Measurements from ENCODE around the gene FUCA2.

The FUCA2 gene

DNA sequence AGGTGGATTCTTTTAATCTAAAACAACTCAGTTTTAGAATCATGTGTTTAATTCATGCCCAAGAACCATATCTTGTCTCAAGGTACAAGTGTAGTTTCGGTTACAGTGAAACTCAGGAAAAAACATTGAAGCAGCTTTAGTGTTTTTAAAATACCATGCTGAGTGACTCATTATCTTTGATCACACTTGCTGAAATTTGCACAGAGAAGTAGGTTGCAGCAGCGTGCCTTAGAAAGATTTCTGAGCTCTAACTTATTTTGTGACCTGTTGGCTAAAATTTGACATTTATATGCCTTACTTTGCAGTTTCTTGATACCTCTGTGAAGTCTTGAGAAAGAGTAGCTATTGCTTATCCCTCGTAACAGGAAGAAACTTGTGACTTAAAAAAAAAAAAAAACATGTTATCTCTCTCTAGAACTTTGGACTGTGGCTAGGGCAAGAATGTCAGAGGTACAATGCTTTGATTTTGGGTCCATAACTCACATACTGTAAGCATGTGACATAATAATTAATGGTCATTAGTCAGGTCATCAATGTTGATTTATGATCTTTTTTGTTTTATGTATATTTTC, 34.5 kb upstream of the FUCA2 start:
- Histone ChIP-seq H3F3A (ENCODE audit: control insufficient read depth, insufficient read depth) (no peaks in the 10 kb centered on the region), H3K79me2 (ENCODE audit: control insufficient read depth, low read length) (no peaks in the 10 kb centered on the region), H3K4me3 (ENCODE audit: low read length) (no peak overlapping the region), H3K9me2 (replicated peaks; ENCODE audit: control insufficient read depth, low read length) (no peaks in the 10 kb centered on the region), H3K4me1 (ENCODE audit: control insufficient read depth, low read length) (no peaks in the 10 kb centered on the region), H3K27ac (ENCODE audit: low read depth, low read length) (no peak overlapping the region), H3K9me3 (ENCODE audit: control insufficient read depth, insufficient read depth, low read length) (no peaks in the 10 kb centered on the region), H3K27me3 (ENCODE audit: control insufficient read depth, low read length) (no peaks in the 10 kb centered on the region), H3K4me2 (ENCODE audit: low read length) (no peak overlapping the region), H4K20me1 (ENCODE audit: control insufficient read depth, insufficient read depth, low read depth, low read length) (no peaks in the 10 kb centered on the region), H3K36me3 (ENCODE audit: control insufficient read depth, low read length) (no peaks in the 10 kb centered on the region)
- TF ChIP-seq, protein P1, sequence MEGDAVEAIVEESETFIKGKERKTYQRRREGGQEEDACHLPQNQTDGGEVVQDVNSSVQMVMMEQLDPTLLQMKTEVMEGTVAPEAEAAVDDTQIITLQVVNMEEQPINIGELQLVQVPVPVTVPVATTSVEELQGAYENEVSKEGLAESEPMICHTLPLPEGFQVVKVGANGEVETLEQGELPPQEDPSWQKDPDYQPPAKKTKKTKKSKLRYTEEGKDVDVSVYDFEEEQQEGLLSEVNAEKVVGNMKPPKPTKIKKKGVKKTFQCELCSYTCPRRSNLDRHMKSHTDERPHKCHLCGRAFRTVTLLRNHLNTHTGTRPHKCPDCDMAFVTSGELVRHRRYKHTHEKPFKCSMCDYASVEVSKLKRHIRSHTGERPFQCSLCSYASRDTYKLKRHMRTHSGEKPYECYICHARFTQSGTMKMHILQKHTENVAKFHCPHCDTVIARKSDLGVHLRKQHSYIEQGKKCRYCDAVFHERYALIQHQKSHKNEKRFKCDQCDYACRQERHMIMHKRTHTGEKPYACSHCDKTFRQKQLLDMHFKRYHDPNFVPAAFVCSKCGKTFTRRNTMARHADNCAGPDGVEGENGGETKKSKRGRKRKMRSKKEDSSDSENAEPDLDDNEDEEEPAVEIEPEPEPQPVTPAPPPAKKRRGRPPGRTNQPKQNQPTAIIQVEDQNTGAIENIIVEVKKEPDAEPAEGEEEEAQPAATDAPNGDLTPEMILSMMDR (IDR thresholded peaks at IDR 0.05; ENCODE audit: low read depth, low read length, poor library complexity, severe bottlenecking) = no peak
- TF ChIP-seq EZH2phosphoT487 (IDR thresholded peaks at IDR 0.05; ENCODE audit: borderline replicate concordance, low read length) = no peak

DNA sequence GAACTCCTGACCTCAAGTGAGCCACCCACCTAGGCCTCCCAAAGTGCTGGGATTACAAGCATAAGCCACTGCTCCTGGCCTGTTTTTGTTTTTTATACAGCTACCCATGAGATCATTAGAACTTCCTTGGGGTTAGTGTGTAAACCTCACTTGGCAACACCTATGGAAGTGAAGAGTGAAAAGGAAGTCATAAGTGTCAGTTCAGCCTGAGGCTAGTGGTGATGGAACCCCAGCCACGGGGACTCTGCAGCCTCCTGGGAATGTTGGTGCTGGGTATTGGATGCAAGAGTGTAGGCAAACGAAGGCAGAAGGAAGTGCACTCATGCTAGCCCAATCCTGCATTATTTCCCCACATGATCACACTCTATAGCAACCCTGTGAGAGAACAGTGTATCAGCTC, 33.6 kb upstream of the FUCA2 start:
- TF ChIP-seq, protein P1 (IDR thresholded peaks at IDR 0.05; ENCODE audit: low read depth, low read length, poor library complexity, severe bottlenecking) = no peak
- TF ChIP-seq EZH2phosphoT487 (IDR thresholded peaks at IDR 0.05; ENCODE audit: borderline replicate concordance, low read length) = no peak
- Histone ChIP-seq H3K9me3 (ENCODE audit: control insufficient read depth, insufficient read depth, low read length) (no peaks in the 10 kb centered on the region), H3K27me3 (ENCODE audit: control insufficient read depth, low read length) (no peaks in the 10 kb centered on the region), H3K36me3 (ENCODE audit: control insufficient read depth, low read length) (no peaks in the 10 kb centered on the region), H3K79me2 (ENCODE audit: control insufficient read depth, low read length) (no peaks in the 10 kb centered on the region), H3K9me2 (replicated peaks; ENCODE audit: control insufficient read depth, low read length) (no peaks in the 10 kb centered on the region), H3F3A (ENCODE audit: control insufficient read depth, insufficient read depth) (no peaks in the 10 kb centered on the region), H3K4me2 (ENCODE audit: low read length) (no peak overlapping the region), H4K20me1 (ENCODE audit: control insufficient read depth, insufficient read depth, low read depth, low read length) (no peaks in the 10 kb centered on the region), H3K4me1 (ENCODE audit: control insufficient read depth, low read length) (no peaks in the 10 kb centered on the region), H3K27ac (ENCODE audit: low read depth, low read length) (no peak overlapping the region), H3K4me3 (ENCODE audit: low read length) (no peak overlapping the region)

DNA sequence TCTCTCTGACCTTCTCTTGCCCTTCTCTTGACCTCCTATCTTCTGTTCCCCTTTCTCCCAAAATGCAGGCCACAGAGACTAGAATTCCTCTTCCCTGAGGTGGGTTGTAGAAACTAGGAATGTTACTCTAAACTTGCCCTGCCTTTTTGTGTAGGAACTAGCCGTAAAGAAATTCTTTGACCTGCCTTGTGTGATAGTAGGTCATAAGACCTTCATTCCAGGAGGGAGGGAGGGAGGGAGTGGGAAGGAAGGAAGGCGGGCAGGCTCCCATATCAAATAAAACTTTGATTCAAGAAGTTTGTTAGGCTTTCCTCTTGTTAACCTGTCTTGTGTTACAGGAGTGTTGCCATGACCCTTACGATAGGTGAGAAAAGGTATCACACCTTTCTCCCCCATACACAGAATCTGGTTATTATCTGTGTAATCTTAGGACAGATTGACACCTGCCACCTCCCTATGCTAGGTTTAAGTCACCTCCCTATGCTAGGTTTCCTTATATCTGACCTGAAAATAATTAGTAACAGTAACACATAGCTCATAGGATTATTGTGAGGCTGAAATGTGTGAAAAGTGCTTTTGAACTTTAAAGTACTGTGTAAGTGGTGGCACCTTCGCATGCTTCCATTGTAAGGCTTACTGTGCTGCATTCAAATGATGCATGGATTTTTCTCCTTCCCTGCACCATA, 32.6 kb upstream of the FUCA2 start:
- Histone ChIP-seq H4K20me1 (ENCODE audit: control insufficient read depth, insufficient read depth, low read depth, low read length) (no peaks in the 10 kb centered on the region), H3K4me3 (ENCODE audit: low read length) (no peak overlapping the region), H3K36me3 (ENCODE audit: control insufficient read depth, low read length) (no peaks in the 10 kb centered on the region), H3K4me2 (ENCODE audit: low read length) (no peak overlapping the region), H3F3A (ENCODE audit: control insufficient read depth, insufficient read depth) (no peaks in the 10 kb centered on the region), H3K79me2 (ENCODE audit: control insufficient read depth, low read length) (no peaks in the 10 kb centered on the region), H3K9me3 (ENCODE audit: control insufficient read depth, insufficient read depth, low read length) (no peaks in the 10 kb centered on the region), H3K27ac (ENCODE audit: low read depth, low read length) (no peak overlapping the region), H3K27me3 (ENCODE audit: control insufficient read depth, low read length) (peaks cover 9% of the 10 kb centered on the region; the same call in 1 of the 2 replicates), H3K4me1 (ENCODE audit: control insufficient read depth, low read length) (no peaks in the 10 kb centered on the region), H3K9me2 (replicated peaks; ENCODE audit: control insufficient read depth, low read length) (no peaks in the 10 kb centered on the region)
- TF ChIP-seq, protein P1 (IDR thresholded peaks at IDR 0.05; ENCODE audit: low read depth, low read length, poor library complexity, severe bottlenecking) = no peak
- TF ChIP-seq EZH2phosphoT487 (IDR thresholded peaks at IDR 0.05; ENCODE audit: borderline replicate concordance, low read length) = no peak

Measured in DOHH2 (cell line).